ENCODE data around the gene FAM53A.

FAM53A gene

DNA sequence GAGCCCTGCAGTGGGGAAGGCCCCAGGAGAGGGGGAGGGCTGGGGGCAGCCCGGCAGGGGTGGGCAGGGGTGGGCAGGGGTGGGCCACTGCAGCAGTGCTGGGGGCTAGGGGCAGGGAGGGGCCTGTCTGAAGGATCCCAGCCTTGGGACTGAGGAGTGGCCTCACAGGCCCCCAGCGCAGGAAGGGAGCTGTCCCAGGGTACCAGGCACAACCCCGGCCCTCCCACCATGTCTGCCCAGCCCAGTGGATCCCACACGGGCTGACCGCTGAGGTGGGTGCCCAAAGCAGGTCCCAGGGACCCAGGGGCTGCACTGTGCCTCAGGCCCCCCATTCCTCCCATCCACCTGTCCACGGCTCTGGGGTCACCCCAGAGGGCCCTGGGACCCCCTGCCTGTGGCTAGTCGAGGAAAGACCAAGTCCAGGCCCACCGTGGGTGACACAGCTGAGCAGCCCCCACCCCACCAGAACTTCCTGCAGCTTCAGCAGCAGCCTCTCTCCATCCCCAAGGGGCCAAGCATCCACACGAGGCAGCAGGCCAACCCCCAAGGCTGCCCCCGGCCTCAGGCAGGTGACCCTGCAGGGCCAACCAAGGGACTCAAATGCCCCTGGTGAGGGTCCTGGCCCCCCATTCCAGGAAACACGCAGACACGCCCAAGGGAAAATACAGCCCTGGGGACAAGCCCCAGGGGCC is 46.4 kb downstream of the FAM53A start:
- DNase-seq, result no peak

DNA sequence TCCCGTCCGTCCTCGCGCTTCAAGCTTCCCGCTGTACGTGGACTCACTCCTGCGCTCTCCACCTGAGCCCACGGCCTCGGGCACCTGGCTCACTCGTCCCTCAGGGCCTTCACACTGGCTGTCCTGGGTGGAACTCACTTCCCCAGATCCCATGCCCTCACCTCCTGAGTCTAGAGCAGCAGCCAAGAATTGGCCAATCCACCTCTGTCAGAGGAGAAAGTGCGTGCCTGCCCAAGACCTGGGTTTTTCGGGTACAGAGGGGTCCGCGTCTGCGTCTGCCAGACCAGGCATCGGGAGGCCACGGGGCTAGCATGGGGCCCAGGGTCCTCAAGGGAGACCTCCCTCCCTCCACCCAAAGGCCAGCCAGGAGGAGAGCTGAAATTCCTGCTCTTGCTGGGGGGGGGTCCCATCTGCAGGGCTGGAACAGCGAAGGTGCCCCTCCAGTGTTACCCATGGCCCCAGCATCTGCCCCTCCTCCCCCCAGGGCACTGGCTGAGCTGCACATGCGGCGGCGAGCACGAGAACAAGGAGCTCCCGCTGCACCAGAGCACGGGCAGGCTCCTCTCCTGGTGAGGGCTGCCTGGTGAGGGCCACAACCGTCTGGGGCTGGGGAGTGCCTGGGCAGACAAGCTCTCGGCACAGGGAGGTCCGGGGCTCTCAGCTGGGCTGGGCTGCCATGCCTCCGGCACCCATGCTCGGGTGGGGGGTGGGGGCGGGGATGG is 47.5 kb downstream of the FAM53A start:
- DNase-seq, result no peak

DNA sequence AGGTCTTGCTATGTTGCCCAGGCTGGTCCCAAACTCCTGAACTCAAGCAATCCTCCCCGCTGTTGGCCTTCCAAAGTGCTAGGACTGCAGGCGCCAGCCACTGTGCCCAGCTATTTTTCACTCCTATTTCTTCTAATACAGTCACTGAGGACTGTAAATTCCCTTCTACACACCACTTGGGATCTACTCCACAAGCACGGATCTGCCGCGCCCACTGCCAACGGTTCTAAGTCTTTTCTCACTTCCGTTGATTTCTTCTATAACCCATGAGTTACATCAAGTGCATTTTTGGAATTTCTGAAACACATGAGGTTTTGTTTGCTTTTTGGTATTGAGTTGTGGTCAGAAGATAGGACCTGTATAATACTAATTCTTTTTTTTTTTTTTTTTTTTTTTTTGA is 48.6 kb downstream of the FAM53A start:
- no peak for DNase-seq

DNA sequence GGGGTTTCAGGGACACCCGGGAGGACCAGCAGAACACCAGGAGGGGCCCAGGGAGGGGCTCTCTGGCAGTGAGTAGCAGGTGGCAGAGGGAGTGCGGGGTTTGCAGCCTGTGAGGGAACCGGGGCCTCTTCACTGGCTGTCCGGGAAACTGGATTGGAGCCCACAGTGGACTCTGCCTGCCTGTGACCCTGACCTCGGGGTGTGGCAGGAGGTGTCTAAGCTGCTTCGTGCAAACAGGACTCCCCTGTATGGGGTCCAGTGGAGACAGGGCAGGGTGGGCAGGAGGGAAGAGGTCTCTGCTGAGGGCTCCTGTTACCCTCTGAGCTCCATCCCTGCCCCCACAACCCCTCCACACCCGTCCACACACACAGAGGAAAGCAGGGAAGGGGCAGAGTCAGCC is 50.1 kb downstream of the FAM53A start:
- DNase-seq, result no peak

DNA sequence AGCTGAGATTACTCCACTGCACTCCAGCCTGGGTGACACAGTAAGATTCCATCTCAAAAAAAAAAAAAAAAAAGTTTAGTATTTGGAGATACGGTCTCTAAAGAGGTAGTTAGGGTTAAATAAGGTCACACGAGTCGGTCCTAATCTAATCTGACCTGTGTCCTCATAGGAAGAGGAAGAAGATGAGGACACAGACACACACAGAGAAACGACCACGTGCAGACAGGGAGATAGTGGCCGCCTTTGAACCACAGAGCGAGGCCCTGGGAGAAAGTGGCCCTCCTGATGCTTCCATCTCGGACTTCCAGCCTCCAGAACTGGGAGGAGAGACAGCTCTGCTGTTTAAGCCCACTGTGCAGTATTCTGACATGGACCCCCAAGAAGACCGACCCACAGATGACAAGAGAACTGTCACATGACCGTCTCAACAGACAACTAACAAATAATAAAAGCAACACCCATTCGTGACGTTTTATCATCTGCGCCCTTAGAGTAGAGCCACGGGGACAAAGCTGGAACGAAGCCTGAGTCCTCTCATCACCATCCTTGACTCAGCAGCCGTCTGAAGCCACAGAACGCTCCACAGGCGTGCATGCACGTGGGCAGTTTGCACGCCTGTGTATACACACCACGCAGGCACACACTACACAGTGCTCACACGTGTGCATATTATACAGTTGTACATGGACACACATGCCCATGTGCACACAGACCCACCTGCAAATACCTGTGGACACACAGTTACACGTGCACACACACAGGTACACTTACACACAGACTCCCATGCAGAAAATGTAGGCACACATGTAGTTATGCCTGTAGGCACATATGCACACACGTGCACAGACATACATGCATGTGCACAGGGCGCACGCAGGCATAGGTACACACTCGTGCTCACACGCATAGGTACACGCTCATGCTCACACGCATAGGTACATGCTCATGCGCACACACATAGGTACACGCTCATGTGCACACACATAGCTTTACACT is 51.7 kb downstream of the FAM53A start:
- DNase-seq, result no peak

DNA sequence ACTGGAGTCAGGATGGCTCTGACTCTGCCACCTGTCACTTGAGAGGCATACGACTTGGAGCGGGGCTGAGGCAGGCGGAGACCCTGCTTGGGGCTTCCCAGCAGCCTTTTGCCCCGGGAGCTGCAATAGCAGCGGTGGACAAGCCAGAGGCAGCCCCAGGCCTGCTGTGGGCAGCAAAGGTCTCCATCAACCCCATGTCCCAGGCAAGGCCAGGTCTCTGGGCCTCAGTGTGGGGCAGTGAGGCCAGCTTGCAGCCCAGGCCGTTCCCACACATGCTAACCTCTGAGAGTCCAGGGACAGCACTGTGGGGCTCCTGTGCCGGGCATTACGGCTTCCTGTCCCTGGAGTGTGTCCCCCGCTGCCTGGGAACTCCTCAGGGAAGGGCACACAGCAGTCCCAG is 53.0 kb downstream of the FAM53A start:
- no peak for DNase-seq

DNA sequence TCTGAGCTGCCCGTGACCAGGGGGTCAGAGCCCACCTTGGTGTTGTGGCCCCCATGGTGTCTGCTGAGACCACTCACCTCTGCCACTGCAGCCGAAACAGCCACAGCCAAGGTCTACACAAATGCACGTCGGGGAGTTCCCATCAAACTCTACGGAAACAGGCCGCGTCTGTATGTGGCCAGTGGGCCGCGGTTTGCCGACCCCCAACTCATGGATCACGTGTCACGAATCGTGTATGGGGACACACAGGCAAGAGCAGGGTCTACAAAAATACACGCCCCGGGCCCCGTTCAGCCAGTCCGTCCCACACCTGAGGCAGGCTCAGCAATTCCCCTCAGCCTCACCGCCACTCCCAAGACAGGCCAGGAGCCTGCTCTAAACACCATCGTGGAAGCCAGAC is 53.8 kb downstream of the FAM53A start:
- DNase-seq, result no peak

DNA sequence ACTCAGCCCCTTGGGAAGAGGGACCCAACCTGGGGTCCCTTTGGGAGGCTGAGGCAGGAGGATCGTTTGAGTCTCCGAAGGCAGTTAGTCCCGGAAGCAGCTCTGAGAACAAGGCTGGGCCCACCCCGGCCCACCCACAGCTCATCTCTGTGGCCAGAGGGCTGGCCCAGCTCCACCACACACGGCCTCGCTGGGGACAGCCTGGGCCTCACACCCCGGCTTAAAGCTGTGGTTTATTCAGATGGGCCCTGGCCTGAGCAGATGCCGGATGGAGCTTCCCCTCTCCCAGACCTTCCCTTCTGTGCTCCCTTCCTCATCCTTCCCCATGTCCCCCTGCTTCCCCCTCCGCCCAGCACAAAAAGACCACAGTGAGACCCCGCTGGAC is 54.4 kb downstream of the FAM53A start:
- DNase-seq, result no peak

DNA sequence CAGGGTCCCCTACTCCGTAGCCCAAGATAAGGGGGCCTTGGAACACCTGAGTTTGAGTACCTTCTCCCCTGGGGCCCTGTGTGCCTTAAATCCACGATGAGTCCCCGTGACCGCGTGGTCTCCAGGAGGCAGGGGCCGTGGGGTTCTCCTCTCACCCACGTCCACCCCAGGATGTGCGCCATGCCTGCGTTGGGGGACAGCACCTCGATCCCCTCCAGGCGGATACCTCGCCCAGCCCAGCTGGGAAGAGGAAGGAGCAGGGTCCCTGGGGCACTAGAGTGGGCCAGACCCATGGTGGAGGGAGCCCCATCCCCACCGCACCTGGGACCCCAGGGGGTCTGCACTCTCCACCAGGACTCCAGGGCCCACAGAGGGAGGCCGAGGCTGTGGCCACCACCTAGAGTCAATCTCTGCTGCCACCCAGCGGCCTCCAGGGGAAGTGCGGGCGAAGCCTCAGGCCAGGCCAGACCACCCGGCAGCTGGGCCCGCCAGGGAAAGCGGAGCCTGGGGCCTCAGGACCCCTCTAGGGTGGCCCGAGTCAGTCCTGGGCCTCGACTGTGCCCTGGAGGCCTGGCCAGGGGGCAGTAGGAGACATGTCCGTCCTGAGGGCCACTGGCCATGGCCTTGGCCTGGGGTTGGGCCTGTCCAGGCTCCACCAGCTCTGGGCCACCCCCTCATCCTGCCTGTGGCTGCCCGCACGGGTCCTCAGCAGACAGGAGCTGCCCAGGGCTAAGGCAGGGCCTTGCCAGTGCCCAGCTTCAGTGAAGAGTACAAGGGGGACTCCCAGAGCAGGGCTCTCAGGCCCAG is 55.0 kb downstream of the FAM53A start:
- DNase-seq, result peak; percentile 50

DNA sequence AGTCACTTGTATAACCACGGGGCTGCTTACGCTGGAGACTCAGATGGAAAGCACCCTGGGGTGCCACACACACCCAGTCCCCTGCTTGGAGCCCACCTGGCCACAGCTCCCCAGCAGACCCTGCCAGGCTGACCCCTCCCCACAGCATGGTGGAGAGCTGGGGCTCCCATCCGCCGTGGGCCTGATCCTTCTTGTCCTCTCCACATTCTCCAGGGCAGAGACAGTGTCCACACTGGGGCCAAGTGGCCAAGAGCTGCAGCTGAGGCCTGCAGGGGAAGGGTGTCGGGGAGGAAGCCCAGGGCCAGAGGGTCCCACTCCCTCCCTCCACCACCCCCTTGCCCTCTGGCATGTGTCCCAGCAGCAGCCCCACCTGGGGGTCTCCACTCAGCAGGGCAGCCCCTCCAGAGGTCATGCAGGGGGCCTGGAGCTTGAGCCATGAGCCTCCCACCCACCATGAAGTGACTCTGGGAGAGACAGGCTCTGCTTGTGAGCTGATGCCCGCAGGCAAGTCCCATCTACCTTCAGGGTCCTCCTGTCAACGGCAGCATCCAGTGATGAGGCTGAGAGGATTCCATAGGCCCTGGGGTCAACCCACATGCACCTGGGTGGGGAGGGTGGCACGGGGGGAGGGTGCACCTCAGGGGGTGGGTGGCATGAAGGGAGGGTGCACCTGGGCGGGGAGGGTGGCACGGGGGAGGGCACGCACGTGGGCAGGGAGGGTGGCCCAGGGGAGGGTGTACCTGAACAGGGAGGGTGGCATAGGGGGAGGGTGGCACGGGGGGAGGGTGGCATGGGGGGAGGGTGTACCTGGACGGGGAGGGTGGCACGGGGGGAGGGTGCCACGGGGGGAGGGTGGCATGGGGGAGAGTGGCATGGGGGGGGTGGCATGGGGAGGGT is 56.4 kb downstream of the FAM53A start:
- DNase-seq, result no peak

DNA sequence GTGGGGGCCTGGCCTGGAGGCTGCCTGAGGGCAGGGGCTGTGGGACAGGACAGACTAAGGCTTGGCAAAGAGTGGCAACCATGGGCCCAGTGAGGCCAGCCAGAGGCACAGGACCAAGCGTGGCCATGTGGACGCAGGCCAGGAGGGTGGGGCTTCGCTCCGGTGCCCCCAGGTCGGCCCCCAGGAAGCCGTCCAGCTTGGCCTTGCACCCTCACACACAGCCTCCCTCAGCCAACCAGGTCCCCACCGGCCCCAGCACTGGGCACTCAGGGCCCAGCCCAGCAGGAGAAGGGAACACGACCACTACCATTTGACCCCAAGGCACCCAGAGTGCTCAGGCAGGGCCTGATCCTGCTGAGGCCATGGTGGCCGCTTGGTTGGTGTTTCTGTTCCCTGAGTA is 57.2 kb downstream of the FAM53A start:
- no peak for DNase-seq

DNA sequence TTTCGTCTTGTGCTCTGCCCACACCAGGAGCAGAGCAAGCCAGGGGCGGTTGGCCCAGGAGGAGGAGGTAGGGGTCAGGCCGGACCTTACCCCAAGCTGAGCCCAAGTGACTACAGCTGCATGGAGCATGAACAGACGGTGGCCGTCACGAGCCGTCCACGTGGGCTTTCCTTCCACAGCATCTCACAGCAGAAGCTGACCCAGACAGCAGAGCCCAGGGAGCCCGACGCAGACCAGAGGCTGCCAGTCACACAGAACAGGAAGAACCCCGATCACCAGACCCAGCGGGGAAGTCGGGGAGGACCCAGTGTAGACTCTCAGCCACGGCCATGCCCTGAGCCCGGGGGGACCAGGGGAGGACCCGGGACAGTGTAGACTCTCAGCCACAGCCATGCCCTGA is 58.0 kb downstream of the FAM53A start:
- DNase-seq, result no peak

DNA sequence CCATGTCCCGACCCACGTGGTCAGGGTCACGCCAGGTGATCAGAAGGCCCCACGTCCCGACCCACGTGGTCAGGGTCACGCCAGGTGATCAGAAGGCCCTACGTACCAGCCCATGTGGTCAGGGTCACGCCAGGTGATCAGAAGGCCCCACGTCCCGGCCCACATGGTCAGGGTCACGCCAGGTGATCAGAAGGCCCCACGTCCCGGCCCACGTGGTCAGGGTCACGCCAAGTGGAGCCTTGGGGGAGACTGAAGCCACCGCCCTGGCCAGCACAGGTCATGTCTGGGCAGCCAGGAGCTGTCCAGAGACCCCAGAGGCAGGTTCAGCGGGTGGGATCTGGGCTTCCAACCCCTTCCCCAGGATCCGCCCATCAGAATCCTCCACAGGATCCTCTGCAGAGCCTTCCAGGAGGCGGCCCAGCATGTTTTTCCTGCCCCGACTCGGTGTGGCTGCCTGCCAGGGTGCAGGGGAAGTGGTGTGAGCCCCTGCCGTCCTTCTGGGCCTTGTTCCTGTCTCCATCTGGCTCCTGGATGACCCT is 58.4 kb downstream of the FAM53A start:
- DNase-seq, result no peak

DNA sequence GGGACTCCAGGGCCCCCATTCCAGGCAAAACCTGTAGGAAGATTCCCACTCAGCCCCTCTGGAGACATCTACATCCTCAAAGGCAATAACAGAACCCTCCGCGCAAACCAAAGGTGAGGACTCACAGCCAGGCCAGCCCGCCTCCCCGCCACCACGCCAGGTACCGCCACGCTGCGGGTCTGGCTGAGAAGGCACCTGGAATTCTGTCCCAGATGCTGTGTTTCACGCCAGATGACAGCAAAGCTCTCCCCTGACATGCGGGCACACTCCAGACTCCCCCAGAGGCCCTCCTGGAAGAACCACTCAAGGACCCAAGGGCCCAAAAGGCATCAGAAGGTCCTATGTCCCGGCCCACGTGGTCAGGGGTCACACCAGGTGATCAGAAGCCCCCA is 59.6 kb downstream of the FAM53A start:
- no peak for DNase-seq

DNA sequence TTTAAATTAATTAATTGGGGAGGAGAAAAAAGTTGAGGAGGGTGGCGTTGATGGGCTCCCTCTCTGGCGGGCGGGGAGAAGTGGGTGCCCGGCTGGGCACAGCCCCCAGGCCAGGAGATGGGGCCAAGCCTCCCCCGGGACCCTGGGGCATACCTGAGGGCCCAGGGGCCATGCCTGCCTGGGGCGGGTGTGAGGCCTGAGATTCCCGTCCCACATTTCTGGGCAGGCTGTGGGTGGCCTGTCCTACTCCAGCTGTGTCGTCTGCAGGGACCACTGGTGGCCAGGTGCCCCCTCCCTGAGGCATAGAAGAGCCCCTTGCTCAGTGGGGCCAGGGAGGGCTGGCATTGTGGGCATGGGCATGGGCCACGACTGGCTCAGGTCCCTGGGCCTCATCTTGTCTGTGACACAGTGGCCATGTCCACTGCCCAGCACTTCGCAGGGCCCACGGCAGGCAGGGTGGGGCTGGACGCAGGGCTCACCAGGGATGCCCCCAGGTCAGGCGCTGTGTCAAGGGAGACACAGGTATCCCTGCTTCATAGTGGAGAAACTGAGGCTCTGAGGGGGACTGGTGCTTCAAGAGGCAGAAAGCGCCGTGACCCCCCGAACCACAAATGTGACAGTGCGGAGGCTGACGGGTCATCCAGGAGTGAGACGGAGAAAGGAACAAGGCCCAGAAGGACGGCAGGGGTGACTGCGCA is 60.1 kb downstream of the FAM53A start:
- no peak for DNase-seq

DNA sequence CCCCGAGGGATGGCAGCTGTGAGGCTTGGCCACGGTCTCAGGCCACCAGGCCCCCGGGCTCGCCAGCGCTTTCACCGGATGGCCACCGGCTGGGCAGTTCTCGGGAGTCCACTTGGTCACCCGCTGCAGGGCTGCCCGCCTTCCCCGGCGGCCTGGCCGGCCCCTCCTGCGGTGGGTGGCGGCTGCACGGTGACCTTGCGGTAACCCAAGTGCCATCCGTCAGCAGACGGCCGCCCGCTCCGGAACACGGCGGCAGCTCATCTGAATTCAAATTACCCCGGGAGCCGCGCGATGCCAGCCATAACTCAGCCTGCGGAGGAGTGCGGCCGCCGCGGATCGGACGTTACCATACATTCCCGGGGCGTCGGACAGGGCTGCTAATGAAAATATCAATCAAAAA is 60.7 kb downstream of the FAM53A start:
- no peak for DNase-seq

DNA sequence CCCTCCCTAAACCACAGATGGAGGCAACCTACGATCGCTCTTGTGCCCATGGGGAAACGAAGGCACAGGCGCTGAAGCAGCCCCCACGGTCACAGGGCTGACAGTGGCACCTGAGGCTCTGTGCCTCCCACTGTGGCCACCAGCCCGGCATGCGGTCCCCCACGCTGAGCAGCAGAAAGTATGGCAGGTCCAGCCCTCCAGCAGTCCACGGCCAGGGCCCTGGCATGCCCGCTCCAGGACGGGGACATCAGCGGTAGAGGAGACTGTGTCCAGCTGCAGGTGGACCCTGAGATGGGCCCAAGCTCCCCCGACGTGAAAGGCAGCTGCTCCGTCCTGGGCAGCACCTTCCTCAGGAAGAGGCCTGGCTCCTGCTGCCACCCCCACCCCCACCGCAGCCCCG is 61.2 kb downstream of the FAM53A start:
- no peak for DNase-seq

DNA sequence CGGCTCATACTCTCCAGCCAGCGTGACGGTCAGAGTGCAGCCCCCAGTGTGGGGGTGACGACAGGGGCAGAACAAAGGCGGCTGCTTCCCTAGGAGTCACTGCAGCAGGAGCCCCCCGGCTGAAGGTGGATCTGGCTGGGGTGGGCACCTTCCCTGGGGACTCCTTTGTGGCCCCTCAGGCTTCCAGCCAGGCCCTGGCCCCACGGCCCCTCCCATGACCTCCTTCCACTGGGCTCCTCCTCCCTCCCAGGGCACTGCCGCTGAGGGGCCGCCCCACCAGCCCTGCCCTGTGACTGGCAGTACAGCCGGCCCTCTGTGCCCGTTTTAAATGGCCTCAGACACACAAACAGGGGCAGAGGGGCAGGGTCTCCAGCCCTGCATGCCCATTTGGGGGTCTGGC is 61.9 kb downstream of the FAM53A start:
- DNase-seq, result no peak

DNA sequence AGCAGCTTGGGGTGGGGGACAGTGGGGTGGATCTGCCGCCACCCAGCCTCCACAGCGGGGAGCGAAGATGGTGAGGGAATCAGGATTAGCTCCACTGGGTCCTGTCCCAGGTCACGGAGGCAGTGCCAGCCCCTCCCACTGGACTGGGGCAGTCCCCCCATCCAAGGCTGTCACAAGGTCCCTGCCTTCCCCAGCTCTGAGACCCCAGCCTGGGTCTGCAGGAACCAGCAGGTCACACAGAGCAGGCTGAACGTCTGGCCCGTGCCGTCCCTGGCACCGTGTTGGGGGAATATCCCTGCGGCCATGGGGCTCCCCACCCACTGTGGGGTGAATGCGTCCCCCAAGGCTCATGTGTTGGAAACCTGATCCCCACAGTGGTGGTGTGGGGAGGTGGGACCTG is 62.6 kb downstream of the FAM53A start:
- DNase-seq, result no peak

DNA sequence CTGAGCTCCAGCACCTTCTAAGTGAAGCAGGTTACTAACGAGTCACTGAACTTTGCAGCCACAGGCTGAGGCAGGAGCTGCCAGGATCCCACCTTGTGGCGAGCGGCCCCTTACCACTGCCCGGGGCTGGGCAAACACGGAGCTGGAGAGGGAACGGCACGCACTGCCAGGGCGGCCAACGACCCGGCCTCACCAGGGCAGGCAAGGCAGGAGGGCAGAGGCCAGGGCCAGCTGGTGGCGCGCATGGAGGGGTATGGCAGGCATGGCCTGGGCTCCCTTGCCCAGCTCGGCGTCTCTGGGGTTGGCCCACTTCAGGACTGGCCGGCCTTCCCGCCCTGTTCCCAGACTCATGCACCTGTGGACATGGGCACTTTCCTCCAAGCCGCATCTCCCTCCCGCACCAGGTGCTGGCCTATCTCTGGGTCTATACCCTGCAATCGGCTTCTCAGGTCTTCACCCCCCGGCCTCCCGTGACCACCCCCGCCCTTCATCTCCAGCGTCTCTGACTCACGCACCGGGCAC is 64.9 kb downstream of the FAM53A start:
- DNase-seq, result no peak

DNA sequence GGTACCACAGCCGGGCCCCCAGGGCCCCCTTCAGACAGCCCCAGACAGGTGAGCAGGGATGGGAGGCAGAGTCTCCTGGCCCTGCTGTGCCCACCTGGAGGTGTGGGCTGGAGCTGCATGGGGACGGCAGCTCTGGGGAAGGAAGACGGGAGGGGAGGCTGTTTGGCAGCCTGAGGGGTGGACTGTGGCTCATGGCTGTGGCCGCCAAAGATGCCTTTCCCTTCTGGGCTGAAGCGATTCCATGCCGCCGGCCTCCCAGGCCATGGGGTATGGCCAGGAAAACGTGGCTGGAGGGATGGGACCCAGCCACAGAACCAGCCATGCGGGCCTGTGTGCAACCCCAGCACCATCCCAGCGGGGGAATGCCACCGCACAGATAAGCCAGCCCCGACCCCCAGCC is 65.7 kb downstream of the FAM53A start:
- DNase-seq, result no peak
